HCT116 (cell line): Measurements from ENCODE around the gene EHMT1. TPM values are rescaled to one million over a fixed set of nuclear protein-coding genes. Genes with fewer than 3 reads are reported as not detected.

Source experiments
- ATAC-seq: fragments of 200-7000 bp; cut with Tn5 transposase; 2 replicates; pipeline ENCODE4 v1.9.1; 2020; ENCODE audit warnings: mild to moderate bottlenecking, moderate library complexity
- BruUV-seq: library from RNA; stranded (reverse); fragments of 400-500 nt; replicated peaks from 2 replicates; lab custom pipeline; 2021; lab: Mats Ljungman, UMichigan
- CTCF ChIA-PET: fragments of 300-600 bp; sonication (Branson Sonifier 250); formaldehyde crosslinking; loops from one replicate; lab custom pipeline; 2021; ENCODE audit warnings: antibody characterized with exemption; lab: Charles Lee
- POLR2A ChIA-PET: fragments of 300-600, 350-600 bp; sonication (Branson Sonifier 250); formaldehyde crosslinking; loops from one replicate; lab custom pipeline; 2021; ENCODE audit warnings: antibody characterized with exemption; lab: Charles Lee
- RAD21 ChIA-PET, 2 experiments: fragments of 300-600 bp; sonication (Branson Sonifier 250); formaldehyde crosslinking; loops; one replicate each; lab custom pipeline; 2023; ENCODE audit warnings: low total read pairs in 2 of 2; ENCODE audit not compliant: uncharacterized antibody in 2 of 2, unreplicated experiment in 2 of 2, low non-redundant PET in 1 of 2; lab: Charles Lee
- DNase-seq: peaks from one replicate; pipeline ENCODE4 v3.0.0-alpha.2; 2010; ENCODE audit warnings: low read depth, low spot score
- H2AFZ ChIP-seq: fragments of 200-600 bp; shearing (Covaris generic), sonication (generic); 2 replicates; pipeline ENCODE4 v1.6.1; 2017; ENCODE audit warnings: low read depth, mixed run types, mixed read lengths, antibody characterized with exemption, low read length; ENCODE audit not compliant: poor library complexity, severe bottlenecking
- H3K27ac ChIP-seq: 2 replicates; pipeline ENCODE4 v1.5.1; 2012; ENCODE audit warnings: low read depth, low read length
- H3K27me3 ChIP-seq: fragments of 200-600 bp; sonication (generic); 2 replicates; pipeline ENCODE4 v1.6.1; 2016; ENCODE audit warnings: mixed run types, low read length, mixed read lengths; ENCODE audit not compliant: insufficient read depth
- H3K36me3 ChIP-seq, 2 experiments: fragments of 200-500 bp in 1 of 2; fragments of 200-600 bp in 1 of 2; sonication (Bioruptor generic) in 1 of 2; sonication (generic) in 1 of 2; 2 replicates each; pipeline versions ENCODE4 v1.5.1 to v1.6.1; 2014 to 2016; ENCODE audit warnings: low read length in 2 of 2, inconsistent platforms in 1 of 2, mixed read lengths in 1 of 2, mixed run types in 1 of 2; ENCODE audit not compliant: insufficient read depth in 2 of 2, control insufficient read depth in 1 of 2
- H3K4me1 ChIP-seq, 2 experiments: fragments of 200-600 bp in 1 of 2; sonication (generic) in 1 of 2; 2 replicates each; pipeline versions ENCODE4 v1.5.1 to v1.6.1; 2012 to 2017; ENCODE audit warnings: low read length in 2 of 2, inconsistent platforms in 1 of 2, mild to moderate bottlenecking in 1 of 2, mixed read lengths in 1 of 2, mixed run types in 1 of 2, moderate library complexity in 1 of 2; ENCODE audit not compliant: insufficient read depth in 2 of 2, control insufficient read depth in 1 of 2
- H3K4me2 ChIP-seq: fragments of 200-600 bp; sonication (generic); 2 replicates; pipeline ENCODE4 v1.6.1; 2017; ENCODE audit warnings: mixed run types, low read length, mixed read lengths
- H3K4me3 ChIP-seq, 2 experiments: fragments of 200-600 bp in 1 of 2; sonication (generic) in 1 of 2; replicated peaks in 1 of 2; 2 replicates each; pipeline ENCODE4 v1.5.1; 2011 to 2016; ENCODE audit warnings: low read length in 2 of 2, control low read depth in 1 of 2, low read depth in 1 of 2, mild to moderate bottlenecking in 1 of 2, mixed read lengths in 1 of 2, mixed run types in 1 of 2
- H3K79me2 ChIP-seq: fragments of 200-600 bp; sonication (generic); 2 replicates; pipeline ENCODE4 v1.6.1; 2017; ENCODE audit warnings: mild to moderate bottlenecking, mixed run types, low read length, moderate library complexity, mixed read lengths; ENCODE audit not compliant: insufficient read depth
- H3K9ac ChIP-seq: fragments of 200-600 bp; sonication (generic); 2 replicates; pipeline ENCODE4 v1.6.1; 2016; ENCODE audit warnings: low read length, mixed read lengths
- H3K9me2 ChIP-seq: fragments of 200-600 bp; sonication (generic), shearing (Covaris generic); 2 replicates; pipeline ENCODE4 v1.6.1; 2017; ENCODE audit warnings: mixed run types, mild to moderate bottlenecking, moderate library complexity; ENCODE audit not compliant: insufficient read depth
- H3K9me3 ChIP-seq, 2 experiments: fragments of 200-500 bp in 1 of 2; fragments of 200-600 bp in 1 of 2; sonication (Bioruptor generic) in 1 of 2; sonication (generic) in 1 of 2; 2 replicates each; pipeline ENCODE4 v1.6.1; 2014 to 2017; ENCODE audit warnings: low read length in 2 of 2, mixed read lengths in 2 of 2, inconsistent platforms in 1 of 2, low read depth in 1 of 2, mild to moderate bottlenecking in 1 of 2, mixed run types in 1 of 2, moderate library complexity in 1 of 2; ENCODE audit not compliant: control insufficient read depth in 1 of 2, insufficient read depth in 1 of 2
- H4K20me1 ChIP-seq: fragments of 200-600 bp; sonication (generic), shearing (Covaris generic); 2 replicates; pipeline ENCODE4 v1.6.1; 2017; ENCODE audit warnings: mixed run types, mild to moderate bottlenecking, moderate library complexity; ENCODE audit not compliant: insufficient read depth
- ATF3 ChIP-seq: IDR thresholded peaks from 2 replicates; pipeline ENCODE4 v1.6.1; 2012
- CBX3 ChIP-seq: IDR thresholded peaks from 2 replicates; pipeline ENCODE4 v1.6.1; 2012; ENCODE audit warnings: low read depth
- CEBPB ChIP-seq: IDR thresholded peaks from 2 replicates; pipeline ENCODE4 v1.6.1; 2012; ENCODE audit warnings: low read depth
- EGR1 ChIP-seq: IDR thresholded peaks from 2 replicates; pipeline ENCODE4 v1.6.1; 2012; ENCODE audit warnings: low read depth
- EZH2 ChIP-seq: fragments of 200-600 bp; sonication (generic); IDR thresholded peaks from 2 replicates; pipeline ENCODE4 v1.6.1; 2017; ENCODE audit warnings: antibody characterized with exemption, mixed run types
- EZH2phosphoT487 ChIP-seq: fragments of 200-600 bp; IDR thresholded peaks from 2 replicates; pipeline ENCODE4 v1.6.1; 2018; ENCODE audit warnings: antibody characterized with exemption, borderline replicate concordance
- JUND ChIP-seq: IDR thresholded peaks from 2 replicates; pipeline ENCODE4 v1.6.1; 2012
- MAX ChIP-seq: IDR thresholded peaks from 2 replicates; pipeline ENCODE4 v1.6.1; 2012
- POLR2A ChIP-seq: IDR thresholded peaks from 2 replicates; pipeline ENCODE4 v1.7.0; 2011; ENCODE audit warnings: borderline replicate concordance; ENCODE audit not compliant: insufficient read depth, insufficient read length; ENCODE audit errors: extremely low read depth
- POLR2AphosphoS5 ChIP-seq: IDR thresholded peaks from 2 replicates; pipeline ENCODE4 v1.6.1; 2011; ENCODE audit warnings: mild to moderate bottlenecking, low read depth, low read length, moderate library complexity
- RAD21 ChIP-seq: IDR thresholded peaks from 2 replicates; pipeline ENCODE4 v1.6.1; 2012; ENCODE audit warnings: low read depth, mild to moderate bottlenecking
- REST ChIP-seq: IDR thresholded peaks from 2 replicates; pipeline ENCODE4 v1.6.1; 2012; ENCODE audit warnings: low read depth
- SIN3A ChIP-seq: IDR thresholded peaks from 2 replicates; pipeline ENCODE4 v1.6.1; 2012; ENCODE audit warnings: low read depth
- SP1 ChIP-seq: IDR thresholded peaks from 2 replicates; pipeline ENCODE4 v1.6.1; 2012; ENCODE audit warnings: low read depth
- SRF ChIP-seq: IDR thresholded peaks from 2 replicates; pipeline ENCODE4 v1.6.1; 2012; ENCODE audit warnings: low read depth
- TCF7L2 ChIP-seq: IDR thresholded peaks from 2 replicates; pipeline ENCODE4 v1.7.0; 2011; ENCODE audit warnings: borderline replicate concordance, inconsistent platforms; ENCODE audit not compliant: insufficient read depth, insufficient read length; ENCODE audit errors: extremely low read depth
- YY1 ChIP-seq: IDR thresholded peaks from 2 replicates; pipeline ENCODE4 v1.6.1; 2011; ENCODE audit warnings: low read length, low read depth, moderate library complexity, mild to moderate bottlenecking; ENCODE audit not compliant: insufficient replicate concordance; ENCODE audit errors: extremely low read depth
- ZBTB33 ChIP-seq: IDR thresholded peaks from 2 replicates; pipeline ENCODE4 v1.6.1; 2011; ENCODE audit warnings: mild to moderate bottlenecking, low read length, moderate library complexity; ENCODE audit not compliant: insufficient replicate concordance; ENCODE audit errors: extremely low read depth
- ZFX ChIP-seq: fragments of 450-650 bp; IDR thresholded peaks from 2 replicates; pipeline ENCODE4 v1.6.1; 2017
- ZNF274 ChIP-seq: fragments of 200-500 bp; sonication (Bioruptor generic); IDR thresholded peaks from 2 replicates; pipeline ENCODE4 v1.6.1; 2014; ENCODE audit warnings: mild to moderate bottlenecking, low read depth, low read length, inconsistent platforms
- intact Hi-C: fragments of 100-400 bp; cut with micrococcal nuclease; formaldehyde crosslinking; loops from 2 replicates; pipeline ENCODE4 v1.10.0; 2022
- total RNA-seq: library from RNA; stranded (reverse); gene quantifications from one replicate; pipeline ENCODE4 v1.2.1, GENCODE V29; 2021; ENCODE audit not compliant: unreplicated experiment

EHMT1 gene
- total RNA-seq, 1 experiment from 2014 or later, result 86.1 TPM

- no peak for TF ChIP-seq REST
- TF ChIP-seq EZH2, result no peak
- no peak for TF ChIP-seq CBX3
- no peak for TF ChIP-seq JUND
- TF ChIP-seq ZNF274, result no peak
- no peak for TF ChIP-seq ZFX
- no peak for TF ChIP-seq SRF
- TF ChIP-seq CEBPB, result no peak
- TF ChIP-seq YY1, result no peak
- no peak for TF ChIP-seq MAX
- no peak for TF ChIP-seq TCF7L2
These were observed 156.1 kb downstream of the EHMT1 start (continued) for GRCh38 chr9:137774775-137775386.

GRCh38 chr9:137776306-137776995, 157.6 kb downstream of the EHMT1 start:
- Histone ChIP-seq H3K27me3 (no peaks in the 10 kb centered on the region), H3K4me1 (no peaks in the 10 kb centered on the region), H3K9ac (no peak overlapping the region), H3K9me3 (no peaks in the 10 kb centered on the region), H3K9me2 (no peaks in the 10 kb centered on the region), H2AFZ (no peak overlapping the region), H3K27ac (no peak overlapping the region), H3K79me2 (no peaks in the 10 kb centered on the region), H3K4me3 (no peak overlapping the region), H3K36me3 (peaks cover 15 to 17% of the 10 kb centered on the region in 2 experiments; a peak in 3 of 4 replicates), H3K4me2 (no peak overlapping the region), H4K20me1 (no peaks in the 10 kb centered on the region)
- RAD21 ChIA-PET, result no interaction called here
- no TSS peak for BruUV-seq
- POLR2A ChIA-PET, result no interaction called here
- no peak for DNase-seq
- ATAC-seq, result no peak
- intact Hi-C loops, result no loop called here
- no peak for TF ChIP-seq SIN3A
- TF ChIP-seq SP1, result no peak
- TF ChIP-seq POLR2AphosphoS5, result no peak
- no peak for TF ChIP-seq ATF3
- no peak for TF ChIP-seq EZH2phosphoT487
- TF ChIP-seq EGR1, result no peak
- no peak for TF ChIP-seq JUND
- no peak for TF ChIP-seq POLR2A
- TF ChIP-seq CEBPB, result no peak
- no peak for TF ChIP-seq ZFX
- no peak for TF ChIP-seq RAD21
- no peak for TF ChIP-seq ZBTB33
- CTCF ChIA-PET, result no interaction called here
